ENCODE measurements around the gene UCK1. TPM values are rescaled to one million over a fixed set of nuclear protein-coding genes. Genes with fewer than 3 reads are reported as not detected.

Gene UCK1
- total and polyA plus RNA-seq, 2 of the 13 experiments (the other 11 are each of a cell fraction or from before 2014, with no cell fraction given), result 11.0 to 24.1 TPM

DNA sequence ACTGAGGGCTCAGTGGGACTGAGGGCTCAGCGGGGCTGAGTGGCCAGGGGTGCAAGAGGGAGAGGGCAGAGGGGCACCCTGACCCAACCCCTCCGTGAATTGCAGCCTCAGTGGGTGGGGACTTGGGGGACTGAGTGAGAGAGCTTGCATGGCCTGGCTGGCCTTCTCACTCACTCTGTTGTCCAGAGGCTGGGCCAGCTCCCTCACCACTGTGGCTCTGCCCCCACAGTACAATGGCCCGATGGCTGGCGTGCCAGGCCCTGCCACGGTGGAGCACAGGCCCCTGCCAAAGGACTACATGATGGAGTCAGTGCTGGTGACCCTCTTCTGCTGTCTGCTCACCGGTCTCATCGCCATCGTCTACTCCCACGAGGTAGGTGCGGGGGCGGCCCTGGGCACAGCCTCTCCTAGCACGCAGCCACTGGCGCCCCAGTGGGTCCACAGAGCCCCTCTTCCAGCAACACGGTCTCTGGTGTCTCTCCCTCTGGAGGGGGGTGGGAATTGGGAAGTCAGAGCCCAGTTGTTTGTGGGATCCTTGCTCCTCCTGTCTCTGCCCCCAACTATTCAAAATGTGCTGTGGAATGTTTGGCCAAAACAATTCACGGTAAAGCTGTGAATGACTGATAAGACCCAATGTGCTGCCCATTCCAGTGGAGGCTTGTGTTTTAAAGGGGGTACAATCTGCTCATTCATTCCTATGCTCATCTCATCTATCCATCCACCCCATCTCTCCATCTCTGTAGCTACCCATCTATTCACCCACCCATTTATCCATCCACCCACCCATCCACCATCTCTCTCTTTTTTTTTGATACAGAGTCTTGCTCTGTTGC, 25.0 kb upstream of the UCK1 start:
- H3K27ac ChIP-seq (ENCODE audit: extremely low read length, insufficient read depth, low read length), result no peak overlapping the region
- FAIRE-seq (no peak), DNase-seq (ENCODE audit: low spot score) (no peak), ATAC-seq (no peak; the same call in 2 of the 3 replicates)
- in situ Hi-C loops (cut with HindIII; ENCODE audit: extremely low pct_ligation_motif_present, low pct_unique_long_range_greater_than_20kb), result no loop called here
- no peak overlapping the region for H3K4me2 ChIP-seq (ENCODE audit: low read depth, low read length)
- H2AFZ ChIP-seq (ENCODE audit: low read length), result no peak overlapping the region
- no peaks in the 10 kb centered on the region for H4K20me1 ChIP-seq (ENCODE audit: insufficient read depth, low read length)
- POLR2A ChIA-PET, result no interaction called here
- H3K27me3 ChIP-seq (ENCODE audit: control insufficient read depth in 1 of 2, insufficient read depth in 2 of 2, low read length in 2 of 2), result peaks cover 2 to 39% of the 10 kb centered on the region in 2 experiments; a peak in 4 of 5 replicates
- no peak overlapping the region for H3K4me3 ChIP-seq (replicated peaks in 1 of 3; ENCODE audit: insufficient read depth in 1 of 3, low read depth in 2 of 3, low read length in 3 of 3)
- H3K9me3 ChIP-seq (ENCODE audit: low read length), result no peaks in the 10 kb centered on the region
- H3K79me2 ChIP-seq (ENCODE audit: insufficient read depth, low read length), result no peaks in the 10 kb centered on the region
- H3K9ac ChIP-seq (ENCODE audit: insufficient read depth, low read depth, low read length), result no peak overlapping the region
- intact Hi-C loops (cut with micrococcal nuclease; ENCODE audit: unreplicated experiment), result no loop called here
- CTCF ChIA-PET (ENCODE audit: low intra/inter-chr PET ratio, low total read pairs), result no interaction called here
- BruUV-seq (replicated peaks), result no TSS peak
- H3K4me1 ChIP-seq (ENCODE audit: insufficient read depth, low read length), result peaks cover 12% of the 10 kb centered on the region
- H3K36me3 ChIP-seq (replicated peaks in 1 of 2; ENCODE audit: control insufficient read depth in 1 of 2, insufficient read depth in 2 of 2, low read length in 2 of 2), result no peaks in the 10 kb centered on the region
- 64% methylated on average over 8 of the region's 15 CpGs for WGBS (ENCODE audit: low lambda C conversion rate)
- TF ChIP-seq FOSL1 (CRISPR knock-in tag; IDR thresholded peaks at IDR 0.05; ENCODE audit: borderline replicate concordance), result no peak
- TF ChIP-seq HOXA5 (CRISPR knock-in tag; IDR thresholded peaks at IDR 0.05), result no peak
- no peak for TF ChIP-seq ARHGAP35 (CRISPR knock-in tag; IDR thresholded peaks at IDR 0.05; ENCODE audit: borderline replicate concordance)
- TF ChIP-seq ZNF326 (CRISPR knock-in tag; IDR thresholded peaks at IDR 0.05; ENCODE audit: borderline replicate concordance), result no peak
- TF ChIP-seq FUBP1 (CRISPR knock-in tag; IDR thresholded peaks at IDR 0.05; ENCODE audit: borderline replicate concordance), result no peak

Measured in HepG2 (cell line).